BLaER1 (cell line): ENCODE measurements around the gene MYH10.
"Not testable (repeated sequence)": the region's sequence is repeated elsewhere in the genome, so short reads cannot be mapped to it uniquely, and the experiment has no call there.

Experiments
- H3K27ac ChIP-seq: shearing (Covaris generic); formaldehyde crosslinking; 2 replicates; pipeline ENCODE4 v1.8.1; 2022
- H3K27me3 ChIP-seq: shearing (Covaris generic); formaldehyde crosslinking; 2 replicates; pipeline ENCODE4 v1.8.1; 2022
- H3K36me3 ChIP-seq: shearing (Covaris generic); formaldehyde crosslinking; 2 replicates; pipeline ENCODE4 v1.8.1; 2022
- H3K4me1 ChIP-seq: shearing (Covaris generic); formaldehyde crosslinking; 2 replicates; pipeline ENCODE4 v1.8.1; 2022
- H3K4me2 ChIP-seq: shearing (Covaris generic); formaldehyde crosslinking; 2 replicates; pipeline ENCODE4 v1.8.1; 2022
- H3K4me3 ChIP-seq: shearing (Covaris generic); formaldehyde crosslinking; 2 replicates; pipeline ENCODE4 v1.8.1; 2022
- H3K9ac ChIP-seq: shearing (Covaris generic); formaldehyde crosslinking; 2 replicates; pipeline ENCODE4 v1.8.1; 2022
- H3K9me3 ChIP-seq: shearing (Covaris generic); formaldehyde crosslinking; 2 replicates; pipeline ENCODE4 v1.8.1; 2022
- H4K20me1 ChIP-seq: shearing (Covaris generic); formaldehyde crosslinking; 2 replicates; pipeline ENCODE4 v1.8.1; 2022
- Cebpa-rat ChIP-seq: shearing (Covaris generic); IDR thresholded peaks from 2 replicates; pipeline ENCODE4 v1.8.1; 2022

The MYH10 gene

GRCh38 chr17:8665684-8666083 is 35.2 kb upstream of the MYH10 start:
- Histone ChIP-seq H3K9ac (no peak overlapping the region), H3K4me3 (no peak overlapping the region), H3K4me1 (no peaks in the 10 kb centered on the region), H3K4me2 (no peak overlapping the region), H3K36me3 (no peaks in the 10 kb centered on the region), H3K9me3 (peaks cover 5% of the 10 kb centered on the region), H4K20me1 (no peaks in the 10 kb centered on the region), H3K27ac (no peak overlapping the region), H3K27me3 (no peaks in the 10 kb centered on the region)
- TF ChIP-seq Cebpa-rat = no peak

GRCh38 chr17:8664456-8665126 is 34.1 kb upstream of the MYH10 start:
- no peaks in the 10 kb centered on the region for H3K27me3 ChIP-seq
- H3K9me3 ChIP-seq = peaks cover 12% of the 10 kb centered on the region
- no peak overlapping the region for H3K4me2 ChIP-seq
- no peaks in the 10 kb centered on the region for H4K20me1 ChIP-seq
- no peaks in the 10 kb centered on the region for H3K36me3 ChIP-seq
- H3K4me3 ChIP-seq = no peak overlapping the region
- no peak for TF ChIP-seq Cebpa-rat
- no peaks in the 10 kb centered on the region for H3K4me1 ChIP-seq
- no peak overlapping the region for H3K27ac ChIP-seq
- no peak overlapping the region for H3K9ac ChIP-seq

DNA sequence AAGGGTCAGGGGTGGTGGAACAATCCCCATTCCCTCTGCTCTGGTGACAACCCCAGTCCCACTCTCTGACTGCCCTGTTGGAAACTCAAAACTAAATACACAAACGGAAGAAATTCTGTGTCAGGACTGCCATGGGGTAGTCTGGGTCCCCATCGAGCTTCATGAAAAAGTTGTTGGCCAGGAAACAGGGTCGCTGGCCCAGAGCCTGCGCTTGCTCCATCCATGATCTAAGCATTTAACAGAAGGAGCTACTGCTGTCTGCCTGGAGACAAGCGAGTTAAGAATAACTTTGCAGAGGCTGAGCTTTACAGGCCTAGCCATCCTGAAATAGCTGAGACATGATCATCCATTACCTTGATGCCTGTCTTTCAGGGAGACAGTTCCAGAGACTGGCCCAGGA is 32.4 kb upstream of the MYH10 start:
- no peak for TF ChIP-seq Cebpa-rat
- Histone ChIP-seq H3K4me2 (no peak overlapping the region), H3K27me3 (no peaks in the 10 kb centered on the region), H3K9me3 (peaks cover 25% of the 10 kb centered on the region), H4K20me1 (no peaks in the 10 kb centered on the region), H3K36me3 (no peaks in the 10 kb centered on the region), H3K9ac (no peak overlapping the region), H3K4me1 (no peaks in the 10 kb centered on the region), H3K27ac (no peak overlapping the region), H3K4me3 (no peak overlapping the region)

DNA sequence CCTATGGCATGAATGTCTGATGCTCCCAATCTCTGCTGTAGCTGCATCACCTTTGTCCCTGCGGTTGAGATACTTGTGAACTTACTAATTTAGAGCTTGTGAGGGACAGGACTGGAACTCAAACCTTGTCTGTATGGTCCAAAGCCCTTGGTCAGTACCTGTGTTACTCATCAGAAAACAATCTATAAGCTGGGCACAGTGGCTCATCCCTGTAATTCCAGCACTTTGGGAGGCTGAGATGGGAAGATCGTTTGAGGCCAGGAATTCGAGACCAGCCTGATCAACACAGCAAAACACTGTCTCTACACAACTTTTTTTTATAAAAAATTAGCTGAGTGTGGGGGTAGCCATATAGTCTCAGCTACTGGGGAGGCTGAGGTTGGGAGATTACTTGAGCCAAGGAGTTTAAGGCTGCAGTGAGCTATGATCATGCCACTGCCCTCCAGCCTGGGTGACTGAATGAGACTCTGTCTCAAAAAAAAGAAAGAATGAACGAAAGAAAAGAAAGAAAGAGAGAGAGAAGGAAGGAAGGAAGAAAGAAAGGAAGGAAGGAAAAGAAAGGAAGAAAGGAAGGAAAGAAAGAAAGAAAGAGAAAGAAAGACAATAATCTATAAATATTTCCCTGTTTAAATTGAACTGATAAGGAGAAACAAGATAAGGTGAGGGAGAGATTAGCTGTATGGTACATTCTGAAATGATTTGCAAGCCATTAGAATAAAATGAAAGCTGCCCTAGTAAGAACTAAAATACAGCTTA is 31.7 kb upstream of the MYH10 start:
- no peak for TF ChIP-seq Cebpa-rat

DNA sequence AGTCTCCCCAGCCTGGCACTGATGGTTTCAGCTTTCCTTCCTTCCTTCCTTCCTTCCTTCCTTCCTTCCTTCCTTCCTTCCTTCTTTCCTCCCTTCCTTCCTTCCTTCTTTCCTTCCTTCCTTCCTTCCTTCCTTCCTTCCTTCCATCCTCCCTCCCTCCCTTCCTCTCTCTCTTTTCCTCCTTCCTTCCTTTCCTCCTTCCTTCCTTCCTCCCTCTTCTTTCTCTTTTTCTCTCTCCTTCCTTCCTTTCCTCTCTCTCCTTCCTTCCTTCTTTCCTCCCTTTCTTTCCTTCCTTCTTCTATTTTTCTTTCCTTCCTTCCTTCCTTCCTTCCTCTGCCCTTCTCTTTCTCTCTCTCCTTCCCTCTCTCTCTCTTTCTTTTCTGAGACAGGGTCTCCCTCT is 30.2 kb upstream of the MYH10 start:
- peaks cover 44% of the 10 kb centered on the region for H3K9me3 ChIP-seq
- H3K4me2 ChIP-seq, H3K27me3 ChIP-seq, H3K4me3 ChIP-seq, H4K20me1 ChIP-seq, H3K4me1 ChIP-seq, H3K27ac ChIP-seq, H3K36me3 ChIP-seq, H3K9ac ChIP-seq: not testable (repeated sequence)

More for the DNA sequence above, 31.7 kb upstream of the MYH10 start:
- no peak overlapping the region for H3K27ac ChIP-seq
- H3K27me3 ChIP-seq = no peaks in the 10 kb centered on the region
- H4K20me1 ChIP-seq = no peaks in the 10 kb centered on the region
- no peaks in the 10 kb centered on the region for H3K4me1 ChIP-seq
- H3K9me3 ChIP-seq = peaks cover 30% of the 10 kb centered on the region
- H3K4me2 ChIP-seq = no peak overlapping the region
- no peak overlapping the region for H3K9ac ChIP-seq
- no peak overlapping the region for H3K4me3 ChIP-seq
- no peaks in the 10 kb centered on the region for H3K36me3 ChIP-seq

DNA sequence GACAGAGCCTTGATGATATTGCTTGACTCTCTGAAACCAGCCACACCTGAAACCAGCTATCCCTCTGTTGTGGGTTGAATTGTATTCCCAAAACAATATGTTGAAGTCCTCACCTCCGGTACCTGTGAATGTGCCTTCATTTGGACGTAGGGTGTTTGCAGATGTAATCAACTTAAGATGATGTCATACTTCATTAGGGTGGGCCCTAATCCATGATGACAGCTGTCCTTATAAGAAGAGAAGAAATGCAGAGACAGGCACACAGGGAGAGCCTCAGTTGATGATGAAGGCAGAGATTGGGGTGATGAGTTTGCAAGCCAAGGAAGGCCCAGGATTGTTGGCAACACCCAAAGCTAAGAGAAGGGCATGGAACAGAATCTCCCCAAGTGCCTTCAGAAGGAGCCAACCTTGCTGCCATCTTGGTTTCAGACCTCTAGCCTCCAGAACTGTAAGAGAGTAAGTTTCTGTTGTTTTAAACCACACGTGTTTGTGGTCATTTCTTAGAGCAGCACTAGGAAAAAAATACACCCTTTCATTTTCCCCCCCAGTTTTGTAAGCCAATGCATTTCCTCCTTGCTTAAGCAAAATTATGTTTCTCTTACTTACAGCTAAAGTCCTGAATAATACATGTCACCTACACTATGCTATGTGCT is 29.4 kb upstream of the MYH10 start:
- no peaks in the 10 kb centered on the region for H3K36me3 ChIP-seq
- H3K9ac ChIP-seq = no peak overlapping the region
- no peak overlapping the region for H3K27ac ChIP-seq
- no peaks in the 10 kb centered on the region for H3K27me3 ChIP-seq
- no peaks in the 10 kb centered on the region for H4K20me1 ChIP-seq
- H3K9me3 ChIP-seq = peaks cover 44% of the 10 kb centered on the region
- TF ChIP-seq Cebpa-rat = no peak
- H3K4me1 ChIP-seq = peaks cover 6% of the 10 kb centered on the region
- H3K4me3 ChIP-seq = no peak overlapping the region
- no peak overlapping the region for H3K4me2 ChIP-seq

DNA sequence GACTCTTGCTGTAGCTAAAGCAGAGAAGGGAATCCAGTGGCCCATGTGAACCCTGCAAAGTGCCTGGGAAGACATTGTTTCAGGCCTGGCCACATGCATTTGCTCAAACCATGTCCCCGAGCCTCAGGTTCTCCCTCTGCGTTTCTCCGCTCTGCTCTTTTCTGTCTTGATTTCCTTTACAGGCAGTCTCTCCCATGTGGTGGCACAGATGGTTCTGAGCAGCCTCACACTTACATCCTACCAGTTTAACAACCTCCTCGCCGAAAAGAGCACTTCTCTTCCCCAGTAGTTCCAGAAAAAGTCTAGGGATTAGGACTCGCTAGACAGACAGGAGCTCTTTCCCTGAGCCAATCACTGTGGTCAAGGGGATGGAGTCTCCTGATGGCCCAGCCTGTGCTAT is 28.3 kb upstream of the MYH10 start:
- no peak for TF ChIP-seq Cebpa-rat
- Histone ChIP-seq H3K9me3 (peaks cover 44% of the 10 kb centered on the region), H3K4me2 (no peak overlapping the region), H3K36me3 (no peaks in the 10 kb centered on the region), H3K9ac (no peak overlapping the region), H3K27me3 (no peaks in the 10 kb centered on the region), H3K4me1 (peaks cover 12% of the 10 kb centered on the region), H3K4me3 (no peak overlapping the region), H4K20me1 (no peaks in the 10 kb centered on the region), H3K27ac (no peak overlapping the region)

DNA sequence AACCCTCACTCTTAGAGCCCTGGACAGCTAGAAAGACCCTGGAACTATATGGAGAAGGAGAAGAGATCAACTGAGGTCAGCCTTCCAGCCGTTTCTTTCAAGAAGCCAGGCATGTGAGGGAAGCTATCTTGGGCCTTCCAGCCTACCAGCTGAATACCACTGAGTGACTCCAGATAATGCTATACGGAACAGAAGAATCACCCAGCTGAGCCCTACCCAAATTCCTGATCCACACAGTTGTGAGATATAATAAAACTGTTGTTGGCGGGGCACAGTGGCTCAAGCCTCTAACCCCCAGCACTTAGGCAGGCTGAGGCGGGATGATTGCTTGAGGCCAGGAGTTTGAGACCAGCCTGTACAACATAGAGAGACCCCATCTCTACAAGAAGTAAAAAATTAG is 26.2 kb upstream of the MYH10 start:
- no peak for TF ChIP-seq Cebpa-rat
- no peak overlapping the region for H3K9ac ChIP-seq
- H3K27me3 ChIP-seq = no peaks in the 10 kb centered on the region
- peaks cover 12% of the 10 kb centered on the region for H3K4me1 ChIP-seq
- H3K27ac ChIP-seq = no peak overlapping the region
- peaks cover 44% of the 10 kb centered on the region for H3K9me3 ChIP-seq
- H4K20me1 ChIP-seq = no peaks in the 10 kb centered on the region
- H3K36me3 ChIP-seq = no peaks in the 10 kb centered on the region
- no peak overlapping the region for H3K4me3 ChIP-seq
- H3K4me2 ChIP-seq = no peak overlapping the region

- no peak for TF ChIP-seq Cebpa-rat
- Histone ChIP-seq H3K9me3 (peaks cover 32% of the 10 kb centered on the region), H4K20me1 (no peaks in the 10 kb centered on the region), H3K9ac (no peak overlapping the region), H3K27ac (no peak overlapping the region), H3K4me1 (peaks cover 12% of the 10 kb centered on the region), H3K36me3 (no peaks in the 10 kb centered on the region), H3K4me3 (no peak overlapping the region), H3K27me3 (no peaks in the 10 kb centered on the region), H3K4me2 (peak overlapping the region; percentile 38)
These were observed 24.3 kb upstream of the MYH10 start for GRCh38 chr17:8654822-8655221.

DNA sequence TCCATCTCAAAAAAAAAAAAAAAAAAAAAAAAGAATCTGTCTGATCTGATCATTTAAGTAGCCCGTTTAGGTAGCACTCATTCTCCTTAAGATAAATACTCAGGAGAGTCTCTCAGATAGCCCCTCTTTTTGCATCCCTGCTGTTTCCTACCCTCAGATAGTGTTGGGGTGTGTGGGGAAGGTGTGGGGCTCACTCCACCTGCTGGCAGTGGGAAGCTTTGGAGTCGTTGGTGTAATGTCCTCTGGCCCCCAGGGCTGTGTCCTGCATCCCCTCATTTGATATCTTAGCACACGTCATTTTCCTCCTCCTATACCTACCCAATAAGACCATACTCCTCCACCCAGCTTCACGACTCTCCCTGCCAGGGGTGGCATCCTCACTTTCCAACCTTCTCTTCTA is 20.5 kb upstream of the MYH10 start:
- TF ChIP-seq Cebpa-rat = no peak
- no peaks in the 10 kb centered on the region for H3K36me3 ChIP-seq
- H3K9me3 ChIP-seq = peaks cover 1% of the 10 kb centered on the region
- no peak overlapping the region for H3K9ac ChIP-seq
- H3K27ac ChIP-seq = no peak overlapping the region
- no peak overlapping the region for H3K4me3 ChIP-seq
- H3K4me2 ChIP-seq = no peak overlapping the region
- H4K20me1 ChIP-seq = no peaks in the 10 kb centered on the region
- peaks cover 12% of the 10 kb centered on the region for H3K4me1 ChIP-seq
- no peaks in the 10 kb centered on the region for H3K27me3 ChIP-seq
